Right atrium auricular region (tissue), 2 donors: Measurements from ENCODE around the gene FNDC5. TPM values are rescaled to one million over a fixed set of nuclear protein-coding genes. Genes with fewer than 3 reads are reported as not detected.
A peak's percentile ranks its signal among the peaks of the same experiment; 100 is the strongest.

Experiments
- DNase-seq: peaks from one replicate; pipeline ENCODE4 v3.0.0-alpha.2; 2019; ENCODE audit warnings: low spot score
- H3K27ac ChIP-seq, 2 donors: fragments of 200-600 bp; sonication (generic); 1 replicate in 1 of 2; 2 replicates in 1 of 2; pipeline ENCODE4 v1.5.1; 2016 to 2019
- H3K27me3 ChIP-seq, 2 donors: fragments of 200-600 bp; sonication (generic); one replicate each; pipeline versions ENCODE4 v1.5.1 to v1.6.0; 2017 to 2019
- H3K36me3 ChIP-seq: fragments of 200-600 bp; sonication (generic); one replicate; pipeline ENCODE4 v1.5.1; 2016
- H3K4me1 ChIP-seq, 2 donors: fragments of 200-600 bp; sonication (generic); one replicate each; pipeline versions ENCODE4 v1.5.1 to v1.6.0; 2017 to 2019
- H3K4me3 ChIP-seq, 2 donors: fragments of 200-600 bp; sonication (generic); 1 replicate in 1 of 2; 2 replicates in 1 of 2; pipeline ENCODE4 v1.5.1; 2017 to 2019; ENCODE audit warnings: mild to moderate bottlenecking in 1 of 2, moderate library complexity in 1 of 2
- H3K9me3 ChIP-seq, 2 donors: fragments of 200-600 bp; sonication (generic); one replicate each; pipeline ENCODE4 v1.5.1; 2019
- CTCF ChIP-seq, 2 donors: fragments of 200-600 bp; sonication (generic); IDR thresholded peaks; one replicate each; pipeline ENCODE4 v1.5.1; 2019; ENCODE audit warnings: antibody characterized with exemption in 2 of 2
- total RNA-seq, 2 donors: library from RNA; depleted of rRNA; stranded (reverse); fragments of >200 nt; gene quantifications; one replicate each; pipeline ENCODE4 v1.1.0, GENCODE V29; 2016

The FNDC5 gene
- 100 to 1,000 TPM in 1 of 2 donors, 10 to 100 TPM in 1; 68.3 to 112 TPM for total RNA-seq

GRCh38 chr1:32870615-32871363, at the start of gene FNDC5:
TSS of gene FNDC5 (minus strand) at chr1:32870912.
- Histone ChIP-seq H3K4me1 (peaks cover 0 to 35% of the 10 kb centered on the region in 2 donors), H3K27ac (peak within 1 kb of the TSS; percentile 78 to 81), H3K36me3 (no peaks in the 10 kb centered on the region), H3K27me3 (no peaks in the 10 kb centered on the region), H3K4me3 (peak within 1 kb of the TSS; percentile 46 to 60), H3K9me3 (no peaks in the 10 kb centered on the region)
- no peak for DNase-seq
- TF ChIP-seq CTCF (IDR thresholded peaks at IDR 0.05), result no peak

- no peak for DNase-seq
- TF ChIP-seq CTCF (IDR thresholded peaks at IDR 0.05), result no peak
- Histone ChIP-seq H3K9me3 (no peaks in the 10 kb centered on the region), H3K27me3 (no peaks in the 10 kb centered on the region), H3K27ac (no peak overlapping the region), H3K4me1 (peaks cover 0 to 16% of the 10 kb centered on the region in 2 donors), H3K36me3 (no peaks in the 10 kb centered on the region), H3K4me3 (no peak overlapping the region)
Observed at GRCh38 chr1:32919811-32920733, 49.4 kb upstream of the FNDC5 start.

GRCh38 chr1:32918179-32918578, 47.5 kb upstream of the FNDC5 start:
- no peak overlapping the region for H3K4me3 ChIP-seq
- H3K9me3 ChIP-seq, result no peaks in the 10 kb centered on the region
- TF ChIP-seq CTCF (IDR thresholded peaks at IDR 0.05), result no peak
- DNase-seq, result no peak
- no peak overlapping the region for H3K27ac ChIP-seq
- peaks cover 0 to 10% of the 10 kb centered on the region in 2 donors for H3K4me1 ChIP-seq
- no peaks in the 10 kb centered on the region for H3K27me3 ChIP-seq
- no peaks in the 10 kb centered on the region for H3K36me3 ChIP-seq

GRCh38 chr1:32917521-32917920, 46.8 kb upstream of the FNDC5 start:
- Histone ChIP-seq H3K9me3 (no peaks in the 10 kb centered on the region), H3K4me1 (peaks cover 0 to 10% of the 10 kb centered on the region in 2 donors), H3K4me3 (no peak overlapping the region), H3K27ac (no peak overlapping the region), H3K36me3 (no peaks in the 10 kb centered on the region), H3K27me3 (no peaks in the 10 kb centered on the region)
- no peak for DNase-seq
- TF ChIP-seq CTCF (IDR thresholded peaks at IDR 0.05), result no peak

GRCh38 chr1:32915766-32916706, 45.3 kb upstream of the FNDC5 start:
- Histone ChIP-seq H3K27me3 (no peaks in the 10 kb centered on the region), H3K27ac (no peak overlapping the region), H3K4me3 (no peak overlapping the region), H3K4me1 (peaks cover 0 to 6% of the 10 kb centered on the region in 2 donors), H3K36me3 (no peaks in the 10 kb centered on the region), H3K9me3 (no peaks in the 10 kb centered on the region)
- no peak for TF ChIP-seq CTCF (IDR thresholded peaks at IDR 0.05)
- DNase-seq, result no peak
